GM23338 (cell line): ENCODE results near the gene MYBL2. TPM values are rescaled to one million over a fixed set of nuclear protein-coding genes. Genes with fewer than 3 reads are reported as not detected.

ENCODE experiments used
- ATAC-seq: fragments of 200-7000 bp; cut with Tn5 transposase; 3 replicates; pipeline ENCODE4 v1.9.1; 2020
- DNase-seq: peaks from one replicate; pipeline ENCODE4 v3.0.0-alpha.2; 2015; ENCODE audit warnings: low spot score
- H2AFZ ChIP-seq: fragments of 200-600 bp; sonication (generic); 2 replicates; pipeline ENCODE4 v1.8.0; 2016; ENCODE audit warnings: antibody characterized with exemption, mild to moderate bottlenecking, moderate library complexity
- H3F3A ChIP-seq: fragments of 200-600 bp; sonication (generic); replicated peaks from 2 replicates; pipeline ENCODE4 v1.8.0; 2017; ENCODE audit warnings: antibody characterized with exemption, mixed run types, low read depth
- H3K27ac ChIP-seq: fragments of 200-600 bp; sonication (generic); 2 replicates; pipeline ENCODE4 v1.6.1; 2016; ENCODE audit warnings: low read depth
- H3K27me3 ChIP-seq: fragments of 200-600 bp; sonication (generic); 2 replicates; pipeline ENCODE4 v1.8.0; 2016; ENCODE audit warnings: mild to moderate bottlenecking, mixed run types, moderate library complexity; ENCODE audit not compliant: insufficient read depth
- H3K36me3 ChIP-seq: fragments of 200-600 bp; sonication (generic); 2 replicates; pipeline ENCODE4 v1.8.0; 2016; ENCODE audit warnings: mild to moderate bottlenecking; ENCODE audit not compliant: insufficient read depth
- H3K4me1 ChIP-seq: fragments of 200-600 bp; sonication (generic); 2 replicates; pipeline ENCODE4 v1.8.0; 2016; ENCODE audit warnings: mild to moderate bottlenecking, moderate library complexity; ENCODE audit not compliant: insufficient read depth
- H3K4me2 ChIP-seq: fragments of 200-600 bp; sonication (generic); 2 replicates; pipeline ENCODE4 v1.7.1; 2017; ENCODE audit warnings: mixed run types
- H3K4me3 ChIP-seq: fragments of 200-600 bp; sonication (generic); 2 replicates; pipeline ENCODE4 v1.6.1; 2016; ENCODE audit warnings: mixed run types
- H3K79me2 ChIP-seq: fragments of 200-600 bp; sonication (generic); replicated peaks from 2 replicates; pipeline ENCODE4 v1.8.0; 2017; ENCODE audit warnings: mild to moderate bottlenecking; ENCODE audit not compliant: insufficient read depth
- H3K9me2 ChIP-seq: fragments of 200-600 bp; sonication (generic); 2 replicates; pipeline ENCODE4 v1.8.0; 2017; ENCODE audit not compliant: insufficient read depth
- H4K20me1 ChIP-seq: fragments of 200-600 bp; sonication (generic); replicated peaks from 2 replicates; pipeline ENCODE4 v1.8.0; 2017; ENCODE audit warnings: mild to moderate bottlenecking; ENCODE audit not compliant: insufficient read depth
- H3K27ac Mint-ChIP-seq: 2 replicates; pipeline ENCODE4 v1.8.0; 2020; ENCODE audit warnings: inconsistent platforms, mild to moderate bottlenecking, moderate library complexity, mixed read lengths
- H3K27me3 Mint-ChIP-seq: 3 replicates; pipeline ENCODE4 v1.8.0; 2022; ENCODE audit warnings: low read depth, mild to moderate bottlenecking, moderate library complexity, mixed read lengths, inconsistent platforms; ENCODE audit not compliant: insufficient read depth, poor library complexity
- H3K36me3 Mint-ChIP-seq: 3 replicates; pipeline ENCODE4 v1.8.0; 2021; ENCODE audit warnings: low read depth, mild to moderate bottlenecking, inconsistent platforms, moderate library complexity, mixed read lengths
- H3K4me1 Mint-ChIP-seq: 3 replicates; pipeline ENCODE4 v1.8.0; 2020; ENCODE audit warnings: mild to moderate bottlenecking, inconsistent platforms, mixed read lengths
- H3K4me3 Mint-ChIP-seq: 3 replicates; pipeline ENCODE4 v1.8.0; 2021; ENCODE audit warnings: moderate library complexity, mild to moderate bottlenecking, inconsistent platforms, mixed read lengths
- H3K9me3 Mint-ChIP-seq: 3 replicates; pipeline ENCODE4 v1.8.0; 2020; ENCODE audit warnings: moderate library complexity, mild to moderate bottlenecking, inconsistent platforms, mixed read lengths
- CREB1 ChIP-seq: fragments of 250-450 bp; sonication (Bioruptor Pico); IDR thresholded peaks from 2 replicates; pipeline ENCODE4 v1.5.0; 2020; ENCODE audit warnings: low read depth, mild to moderate bottlenecking, moderate library complexity
- EZH2 ChIP-seq: fragments of 200-600 bp; sonication (generic); IDR thresholded peaks from one replicate; pipeline ENCODE4 v1.8.0; 2017; ENCODE audit warnings: antibody characterized with exemption, mild to moderate bottlenecking, low read depth; ENCODE audit not compliant: unreplicated experiment
- EZH2phosphoT487 ChIP-seq: fragments of 200-600 bp; sonication (generic); IDR thresholded peaks from one replicate; pipeline ENCODE4 v1.8.1; 2018; ENCODE audit warnings: antibody characterized with exemption; ENCODE audit not compliant: unreplicated experiment
- JUNB ChIP-seq: IDR thresholded peaks from one replicate; pipeline ENCODE4 v1.6.1; 2016; ENCODE audit warnings: antibody characterized with exemption; ENCODE audit not compliant: unreplicated experiment
- NANOG ChIP-seq: IDR thresholded peaks from 2 replicates; pipeline ENCODE4 v1.6.1; 2016; ENCODE audit warnings: antibody characterized with exemption, borderline replicate concordance
- POLR2AphosphoS5 ChIP-seq: IDR thresholded peaks from 2 replicates; pipeline ENCODE4 v1.6.1; 2016; ENCODE audit warnings: antibody characterized with exemption, low read depth
- STAT1 ChIP-seq: IDR thresholded peaks from one replicate; pipeline ENCODE4 v1.6.1; 2016; ENCODE audit warnings: antibody characterized with exemption; ENCODE audit not compliant: unreplicated experiment
- ZNF114 ChIP-seq: fragments of 250-450 bp; sonication (Bioruptor Pico); IDR thresholded peaks from 2 replicates; pipeline ENCODE4 v1.5.0; 2020; ENCODE audit warnings: mild to moderate bottlenecking, moderate library complexity
- ZNF331 ChIP-seq: fragments of 250-450 bp; sonication (Bioruptor Pico); IDR thresholded peaks from 2 replicates; pipeline ENCODE4 v1.5.0; 2020; ENCODE audit warnings: low read depth, mild to moderate bottlenecking, moderate library complexity
- polyA plus RNA-seq: library from polyadenylated mRNA; unstranded; fragments of >200 nt; fragmentation: Nextera tagmentation; extraction: Ambion mirVana; gene quantifications from 2 replicates; pipeline ENCODE4 v1.2.1, GENCODE V29; 2016
- total RNA-seq: library from RNA; depleted of rRNA; stranded (reverse); fragments of >200 nt; shearing (Covaris generic); gene quantifications from 2 replicates; pipeline ENCODE4 v1.2.3, GENCODE V29; 2014
- TF ChIP-seq, protein P1 (sequence below): fragments of 250-450 bp; sonication (Bioruptor Pico); IDR thresholded peaks from 2 replicates; pipeline ENCODE4 v1.5.0; 2020; ENCODE audit warnings: mild to moderate bottlenecking, moderate library complexity
- TF ChIP-seq, protein P2 (sequence below): IDR thresholded peaks from 2 replicates; pipeline ENCODE4 v1.6.1; 2016; ENCODE audit warnings: antibody characterized with exemption
- TF ChIP-seq, protein P3 (sequence below), 2 experiments: fragments of 200-600 bp in 1 of 2; sonication (generic) in 1 of 2; conservative IDR thresholded peaks; 2 replicates each; pipeline versions ENCODE4 v1.5.1 to v1.6.1; 2016 to 2017; ENCODE audit warnings: antibody characterized with exemption in 2 of 2, low read depth in 2 of 2, mild to moderate bottlenecking in 2 of 2, moderate library complexity in 1 of 2
- TF ChIP-seq, protein P4 (sequence below): IDR thresholded peaks from one replicate; pipeline ENCODE4 v1.6.1; 2018; ENCODE audit warnings: antibody characterized with exemption; ENCODE audit not compliant: unreplicated experiment

Gene MYBL2
- total and polyA plus RNA-seq, 2 experiments from 2014 or later = 72.3 to 131 TPM

DNA sequence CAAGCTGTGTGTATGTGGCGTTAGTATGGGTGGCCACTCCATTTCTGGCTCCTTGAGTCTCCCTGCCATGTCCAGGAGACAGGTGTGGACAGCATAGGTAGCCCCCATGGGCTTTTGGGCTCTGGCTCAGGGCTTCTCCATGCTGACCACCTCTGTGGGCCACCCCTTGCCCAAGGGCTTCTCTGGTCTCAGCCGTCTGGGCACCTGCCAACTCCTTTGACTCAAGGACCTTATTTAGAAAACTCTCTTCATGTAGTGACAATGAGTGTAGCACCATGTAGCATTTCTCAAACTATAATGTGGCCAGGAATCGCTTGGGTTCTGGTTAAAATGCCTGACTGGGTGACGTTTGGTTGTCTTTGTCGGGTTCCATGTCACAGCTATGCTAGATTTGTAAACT lies 65.0 kb downstream of the MYBL2 start:
- no peak overlapping the region for H2AFZ ChIP-seq
- no peak overlapping the region for H3K4me3 Mint-ChIP-seq
- H3K79me2 ChIP-seq = no peaks in the 10 kb centered on the region
- no peak overlapping the region for H3K27ac Mint-ChIP-seq
- H3K36me3 Mint-ChIP-seq = no peaks in the 10 kb centered on the region
- no peaks in the 10 kb centered on the region for H4K20me1 ChIP-seq
- H3K4me1 Mint-ChIP-seq = 0 out of 3 replicates have a peak, but pooled peaks cover 4% of the 10 kb centered on the region
- no peaks in the 10 kb centered on the region for H3K4me1 ChIP-seq
- H3K27me3 Mint-ChIP-seq = peaks cover 11% of the 10 kb centered on the region
- no peaks in the 10 kb centered on the region for H3K27me3 ChIP-seq
- H3K36me3 ChIP-seq = no peaks in the 10 kb centered on the region
- H3F3A ChIP-seq = no peaks in the 10 kb centered on the region
- no peak overlapping the region for H3K27ac ChIP-seq
- DNase-seq = no peak
- no peak for ATAC-seq
- no peak overlapping the region for H3K4me2 ChIP-seq
- TF ChIP-seq, protein P1, sequence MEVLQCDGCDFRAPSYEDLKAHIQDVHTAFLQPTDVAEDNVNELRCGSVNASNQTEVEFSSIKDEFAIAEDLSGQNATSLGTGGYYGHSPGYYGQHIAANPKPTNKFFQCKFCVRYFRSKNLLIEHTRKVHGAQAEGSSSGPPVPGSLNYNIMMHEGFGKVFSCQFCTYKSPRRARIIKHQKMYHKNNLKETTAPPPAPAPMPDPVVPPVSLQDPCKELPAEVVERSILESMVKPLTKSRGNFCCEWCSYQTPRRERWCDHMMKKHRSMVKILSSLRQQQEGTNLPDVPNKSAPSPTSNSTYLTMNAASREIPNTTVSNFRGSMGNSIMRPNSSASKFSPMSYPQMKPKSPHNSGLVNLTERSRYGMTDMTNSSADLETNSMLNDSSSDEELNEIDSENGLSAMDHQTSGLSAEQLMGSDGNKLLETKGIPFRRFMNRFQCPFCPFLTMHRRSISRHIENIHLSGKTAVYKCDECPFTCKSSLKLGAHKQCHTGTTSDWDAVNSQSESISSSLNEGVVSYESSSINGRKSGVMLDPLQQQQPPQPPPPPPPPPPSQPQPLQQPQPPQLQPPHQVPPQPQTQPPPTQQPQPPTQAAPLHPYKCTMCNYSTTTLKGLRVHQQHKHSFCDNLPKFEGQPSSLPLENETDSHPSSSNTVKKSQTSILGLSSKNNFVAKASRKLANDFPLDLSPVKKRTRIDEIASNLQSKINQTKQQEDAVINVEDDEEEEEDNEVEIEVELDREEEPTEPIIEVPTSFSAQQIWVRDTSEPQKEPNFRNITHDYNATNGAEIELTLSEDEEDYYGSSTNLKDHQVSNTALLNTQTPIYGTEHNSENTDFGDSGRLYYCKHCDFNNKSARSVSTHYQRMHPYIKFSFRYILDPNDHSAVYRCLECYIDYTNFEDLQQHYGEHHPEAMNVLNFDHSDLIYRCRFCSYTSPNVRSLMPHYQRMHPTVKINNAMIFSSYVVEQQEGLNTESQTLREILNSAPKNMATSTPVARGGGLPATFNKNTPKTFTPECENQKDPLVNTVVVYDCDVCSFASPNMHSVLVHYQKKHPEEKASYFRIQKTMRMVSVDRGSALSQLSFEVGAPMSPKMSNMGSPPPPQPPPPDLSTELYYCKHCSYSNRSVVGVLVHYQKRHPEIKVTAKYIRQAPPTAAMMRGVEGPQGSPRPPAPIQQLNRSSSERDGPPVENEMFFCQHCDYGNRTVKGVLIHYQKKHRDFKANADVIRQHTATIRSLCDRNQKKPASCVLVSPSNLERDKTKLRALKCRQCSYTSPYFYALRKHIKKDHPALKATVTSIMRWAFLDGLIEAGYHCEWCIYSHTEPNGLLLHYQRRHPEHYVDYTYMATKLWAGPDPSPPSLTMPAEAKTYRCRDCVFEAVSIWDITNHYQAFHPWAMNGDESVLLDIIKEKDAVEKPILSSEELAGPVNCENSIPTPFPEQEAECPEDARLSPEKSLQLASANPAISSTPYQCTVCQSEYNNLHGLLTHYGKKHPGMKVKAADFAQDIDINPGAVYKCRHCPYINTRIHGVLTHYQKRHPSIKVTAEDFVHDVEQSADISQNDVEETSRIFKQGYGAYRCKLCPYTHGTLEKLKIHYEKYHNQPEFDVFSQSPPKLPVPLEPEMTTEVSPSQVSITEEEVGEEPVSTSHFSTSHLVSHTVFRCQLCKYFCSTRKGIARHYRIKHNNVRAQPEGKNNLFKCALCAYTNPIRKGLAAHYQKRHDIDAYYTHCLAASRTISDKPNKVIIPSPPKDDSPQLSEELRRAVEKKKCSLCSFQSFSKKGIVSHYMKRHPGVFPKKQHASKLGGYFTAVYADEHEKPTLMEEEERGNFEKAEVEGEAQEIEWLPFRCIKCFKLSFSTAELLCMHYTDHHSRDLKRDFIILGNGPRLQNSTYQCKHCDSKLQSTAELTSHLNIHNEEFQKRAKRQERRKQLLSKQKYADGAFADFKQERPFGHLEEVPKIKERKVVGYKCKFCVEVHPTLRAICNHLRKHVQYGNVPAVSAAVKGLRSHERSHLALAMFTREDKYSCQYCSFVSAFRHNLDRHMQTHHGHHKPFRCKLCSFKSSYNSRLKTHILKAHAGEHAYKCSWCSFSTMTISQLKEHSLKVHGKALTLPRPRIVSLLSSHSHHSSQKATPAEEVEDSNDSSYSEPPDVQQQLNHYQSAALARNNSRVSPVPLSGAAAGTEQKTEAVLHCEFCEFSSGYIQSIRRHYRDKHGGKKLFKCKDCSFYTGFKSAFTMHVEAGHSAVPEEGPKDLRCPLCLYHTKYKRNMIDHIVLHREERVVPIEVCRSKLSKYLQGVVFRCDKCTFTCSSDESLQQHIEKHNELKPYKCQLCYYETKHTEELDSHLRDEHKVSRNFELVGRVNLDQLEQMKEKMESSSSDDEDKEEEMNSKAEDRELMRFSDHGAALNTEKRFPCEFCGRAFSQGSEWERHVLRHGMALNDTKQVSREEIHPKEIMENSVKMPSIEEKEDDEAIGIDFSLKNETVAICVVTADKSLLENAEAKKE (CRISPR knock-in tag) = no peak
- TF ChIP-seq JUNB (no peak), ZNF114 (CRISPR knock-in tag) (no peak), EZH2 (no peak), NANOG (no peak), STAT1 (no peak), EZH2phosphoT487 (no peak), POLR2AphosphoS5 (no peak), CREB1 (CRISPR knock-in tag) (no peak), ZNF331 (CRISPR knock-in tag) (no peak)
- TF ChIP-seq, protein P2, sequence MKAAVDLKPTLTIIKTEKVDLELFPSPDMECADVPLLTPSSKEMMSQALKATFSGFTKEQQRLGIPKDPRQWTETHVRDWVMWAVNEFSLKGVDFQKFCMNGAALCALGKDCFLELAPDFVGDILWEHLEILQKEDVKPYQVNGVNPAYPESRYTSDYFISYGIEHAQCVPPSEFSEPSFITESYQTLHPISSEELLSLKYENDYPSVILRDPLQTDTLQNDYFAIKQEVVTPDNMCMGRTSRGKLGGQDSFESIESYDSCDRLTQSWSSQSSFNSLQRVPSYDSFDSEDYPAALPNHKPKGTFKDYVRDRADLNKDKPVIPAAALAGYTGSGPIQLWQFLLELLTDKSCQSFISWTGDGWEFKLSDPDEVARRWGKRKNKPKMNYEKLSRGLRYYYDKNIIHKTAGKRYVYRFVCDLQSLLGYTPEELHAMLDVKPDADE = no peak
- TF ChIP-seq, protein P3, sequence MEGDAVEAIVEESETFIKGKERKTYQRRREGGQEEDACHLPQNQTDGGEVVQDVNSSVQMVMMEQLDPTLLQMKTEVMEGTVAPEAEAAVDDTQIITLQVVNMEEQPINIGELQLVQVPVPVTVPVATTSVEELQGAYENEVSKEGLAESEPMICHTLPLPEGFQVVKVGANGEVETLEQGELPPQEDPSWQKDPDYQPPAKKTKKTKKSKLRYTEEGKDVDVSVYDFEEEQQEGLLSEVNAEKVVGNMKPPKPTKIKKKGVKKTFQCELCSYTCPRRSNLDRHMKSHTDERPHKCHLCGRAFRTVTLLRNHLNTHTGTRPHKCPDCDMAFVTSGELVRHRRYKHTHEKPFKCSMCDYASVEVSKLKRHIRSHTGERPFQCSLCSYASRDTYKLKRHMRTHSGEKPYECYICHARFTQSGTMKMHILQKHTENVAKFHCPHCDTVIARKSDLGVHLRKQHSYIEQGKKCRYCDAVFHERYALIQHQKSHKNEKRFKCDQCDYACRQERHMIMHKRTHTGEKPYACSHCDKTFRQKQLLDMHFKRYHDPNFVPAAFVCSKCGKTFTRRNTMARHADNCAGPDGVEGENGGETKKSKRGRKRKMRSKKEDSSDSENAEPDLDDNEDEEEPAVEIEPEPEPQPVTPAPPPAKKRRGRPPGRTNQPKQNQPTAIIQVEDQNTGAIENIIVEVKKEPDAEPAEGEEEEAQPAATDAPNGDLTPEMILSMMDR (conservative IDR thresholded peaks at IDR 0.05; ENCODE audit: low read depth in 2 of 2) = no peak
- TF ChIP-seq, protein P4, sequence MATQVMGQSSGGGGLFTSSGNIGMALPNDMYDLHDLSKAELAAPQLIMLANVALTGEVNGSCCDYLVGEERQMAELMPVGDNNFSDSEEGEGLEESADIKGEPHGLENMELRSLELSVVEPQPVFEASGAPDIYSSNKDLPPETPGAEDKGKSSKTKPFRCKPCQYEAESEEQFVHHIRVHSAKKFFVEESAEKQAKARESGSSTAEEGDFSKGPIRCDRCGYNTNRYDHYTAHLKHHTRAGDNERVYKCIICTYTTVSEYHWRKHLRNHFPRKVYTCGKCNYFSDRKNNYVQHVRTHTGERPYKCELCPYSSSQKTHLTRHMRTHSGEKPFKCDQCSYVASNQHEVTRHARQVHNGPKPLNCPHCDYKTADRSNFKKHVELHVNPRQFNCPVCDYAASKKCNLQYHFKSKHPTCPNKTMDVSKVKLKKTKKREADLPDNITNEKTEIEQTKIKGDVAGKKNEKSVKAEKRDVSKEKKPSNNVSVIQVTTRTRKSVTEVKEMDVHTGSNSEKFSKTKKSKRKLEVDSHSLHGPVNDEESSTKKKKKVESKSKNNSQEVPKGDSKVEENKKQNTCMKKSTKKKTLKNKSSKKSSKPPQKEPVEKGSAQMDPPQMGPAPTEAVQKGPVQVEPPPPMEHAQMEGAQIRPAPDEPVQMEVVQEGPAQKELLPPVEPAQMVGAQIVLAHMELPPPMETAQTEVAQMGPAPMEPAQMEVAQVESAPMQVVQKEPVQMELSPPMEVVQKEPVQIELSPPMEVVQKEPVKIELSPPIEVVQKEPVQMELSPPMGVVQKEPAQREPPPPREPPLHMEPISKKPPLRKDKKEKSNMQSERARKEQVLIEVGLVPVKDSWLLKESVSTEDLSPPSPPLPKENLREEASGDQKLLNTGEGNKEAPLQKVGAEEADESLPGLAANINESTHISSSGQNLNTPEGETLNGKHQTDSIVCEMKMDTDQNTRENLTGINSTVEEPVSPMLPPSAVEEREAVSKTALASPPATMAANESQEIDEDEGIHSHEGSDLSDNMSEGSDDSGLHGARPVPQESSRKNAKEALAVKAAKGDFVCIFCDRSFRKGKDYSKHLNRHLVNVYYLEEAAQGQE = no peak
- no peaks in the 10 kb centered on the region for H3K9me2 ChIP-seq
- H3K4me3 ChIP-seq = no peak overlapping the region
- H3K9me3 Mint-ChIP-seq = no peaks in the 10 kb centered on the region
